ENCODE results near the gene PARP12.

Gene PARP12

GRCh38 chr7:139990142-139990535, 72.6 kb downstream of the PARP12 start (continued):
- TF ChIP-seq, protein P1, sequence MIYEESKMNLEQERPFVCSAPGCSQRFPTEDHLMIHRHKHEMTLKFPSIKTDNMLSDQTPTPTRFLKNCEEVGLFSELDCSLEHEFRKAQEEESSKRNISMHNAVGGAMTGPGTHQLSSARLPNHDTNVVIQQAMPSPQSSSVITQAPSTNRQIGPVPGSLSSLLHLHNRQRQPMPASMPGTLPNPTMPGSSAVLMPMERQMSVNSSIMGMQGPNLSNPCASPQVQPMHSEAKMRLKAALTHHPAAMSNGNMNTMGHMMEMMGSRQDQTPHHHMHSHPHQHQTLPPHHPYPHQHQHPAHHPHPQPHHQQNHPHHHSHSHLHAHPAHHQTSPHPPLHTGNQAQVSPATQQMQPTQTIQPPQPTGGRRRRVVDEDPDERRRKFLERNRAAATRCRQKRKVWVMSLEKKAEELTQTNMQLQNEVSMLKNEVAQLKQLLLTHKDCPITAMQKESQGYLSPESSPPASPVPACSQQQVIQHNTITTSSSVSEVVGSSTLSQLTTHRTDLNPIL (CRISPR knock-in tag; IDR thresholded peaks at IDR 0.05; ENCODE audit: low read depth), result no peak
- TF ChIP-seq ESRRG (CRISPR knock-in tag; IDR thresholded peaks at IDR 0.05), result no peak
- no peak for TF ChIP-seq SNAI2 (CRISPR knock-in tag; IDR thresholded peaks at IDR 0.05)
- no peak for TF ChIP-seq BACH2 (CRISPR knock-in tag; IDR thresholded peaks at IDR 0.05; ENCODE audit: borderline replicate concordance)

DNA sequence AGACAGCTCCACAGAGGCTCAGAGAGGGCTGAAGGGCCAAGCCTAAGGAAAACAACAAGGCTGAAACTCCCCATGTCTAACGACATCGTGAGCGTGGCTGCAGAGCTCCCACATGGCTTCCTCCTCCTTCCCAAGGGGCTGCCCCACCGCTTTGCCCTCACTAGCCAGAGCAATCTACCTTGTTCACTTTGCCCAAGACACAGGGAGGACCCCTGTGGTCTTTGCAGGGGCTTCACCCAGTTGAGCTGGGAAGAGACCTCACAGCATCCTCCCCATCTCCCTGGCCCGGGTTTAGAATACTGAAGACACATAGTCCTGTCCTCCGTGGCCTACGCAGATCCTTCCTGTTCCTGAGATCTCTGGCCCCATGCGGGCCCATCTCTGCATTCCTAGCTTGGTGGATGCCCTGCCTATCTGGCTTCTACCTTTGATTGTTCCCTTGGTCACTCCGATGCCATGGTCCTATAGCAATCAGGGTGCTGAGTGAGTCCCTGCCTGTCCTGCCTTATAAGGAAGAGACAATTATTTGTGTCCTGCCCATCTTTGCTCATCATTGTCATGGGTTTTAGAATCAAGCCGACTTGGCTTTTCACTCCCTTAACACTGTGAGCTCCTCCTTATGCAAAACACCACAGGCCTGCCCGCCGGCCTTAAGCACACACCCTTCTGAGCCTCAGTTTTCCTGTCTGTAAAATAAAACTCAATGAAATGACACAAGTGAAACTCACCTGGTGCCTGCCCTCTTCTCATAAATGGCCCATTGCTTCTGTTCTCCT, 73.2 kb downstream of the PARP12 start:
- TF ChIP-seq ZNF565 (CRISPR knock-in tag; conservative IDR thresholded peaks at IDR 0.05; ENCODE audit: low read depth) (no peak), ZFP3 (CRISPR knock-in tag; IDR thresholded peaks at IDR 0.05) (no peak), ESRRG (CRISPR knock-in tag; IDR thresholded peaks at IDR 0.05) (no peak), ISL1 (CRISPR knock-in tag; IDR thresholded peaks at IDR 0.05) (no peak), ZNF8 (CRISPR knock-in tag; IDR thresholded peaks at IDR 0.05) (no peak), SNAI2 (CRISPR knock-in tag; IDR thresholded peaks at IDR 0.05) (no peak), BACH2 (CRISPR knock-in tag; IDR thresholded peaks at IDR 0.05; ENCODE audit: borderline replicate concordance) (no peak), PPARA (CRISPR knock-in tag; IDR thresholded peaks at IDR 0.05; ENCODE audit: borderline replicate concordance) (no peak), GLIS3 (CRISPR knock-in tag; IDR thresholded peaks at IDR 0.05) (no peak), ARNTL (CRISPR knock-in tag; IDR thresholded peaks at IDR 0.05; ENCODE audit: borderline replicate concordance, low read depth) (no peak), POU6F1 (CRISPR knock-in tag; IDR thresholded peaks at IDR 0.05; ENCODE audit: borderline replicate concordance, low read depth) (no peak), RARB (CRISPR knock-in tag; IDR thresholded peaks at IDR 0.05) (no peak), TCF4 (CRISPR knock-in tag; IDR thresholded peaks at IDR 0.05; ENCODE audit: borderline replicate concordance) (no peak), ZFP30 (CRISPR knock-in tag; IDR thresholded peaks at IDR 0.05) (no peak), ZC3H10 (CRISPR knock-in tag; IDR thresholded peaks at IDR 0.05) (no peak), OSR1 (CRISPR knock-in tag; IDR thresholded peaks at IDR 0.05) (no peak), TOX (CRISPR knock-in tag; IDR thresholded peaks at IDR 0.05; ENCODE audit: borderline replicate concordance) (no peak)
- TF ChIP-seq, protein P2, sequence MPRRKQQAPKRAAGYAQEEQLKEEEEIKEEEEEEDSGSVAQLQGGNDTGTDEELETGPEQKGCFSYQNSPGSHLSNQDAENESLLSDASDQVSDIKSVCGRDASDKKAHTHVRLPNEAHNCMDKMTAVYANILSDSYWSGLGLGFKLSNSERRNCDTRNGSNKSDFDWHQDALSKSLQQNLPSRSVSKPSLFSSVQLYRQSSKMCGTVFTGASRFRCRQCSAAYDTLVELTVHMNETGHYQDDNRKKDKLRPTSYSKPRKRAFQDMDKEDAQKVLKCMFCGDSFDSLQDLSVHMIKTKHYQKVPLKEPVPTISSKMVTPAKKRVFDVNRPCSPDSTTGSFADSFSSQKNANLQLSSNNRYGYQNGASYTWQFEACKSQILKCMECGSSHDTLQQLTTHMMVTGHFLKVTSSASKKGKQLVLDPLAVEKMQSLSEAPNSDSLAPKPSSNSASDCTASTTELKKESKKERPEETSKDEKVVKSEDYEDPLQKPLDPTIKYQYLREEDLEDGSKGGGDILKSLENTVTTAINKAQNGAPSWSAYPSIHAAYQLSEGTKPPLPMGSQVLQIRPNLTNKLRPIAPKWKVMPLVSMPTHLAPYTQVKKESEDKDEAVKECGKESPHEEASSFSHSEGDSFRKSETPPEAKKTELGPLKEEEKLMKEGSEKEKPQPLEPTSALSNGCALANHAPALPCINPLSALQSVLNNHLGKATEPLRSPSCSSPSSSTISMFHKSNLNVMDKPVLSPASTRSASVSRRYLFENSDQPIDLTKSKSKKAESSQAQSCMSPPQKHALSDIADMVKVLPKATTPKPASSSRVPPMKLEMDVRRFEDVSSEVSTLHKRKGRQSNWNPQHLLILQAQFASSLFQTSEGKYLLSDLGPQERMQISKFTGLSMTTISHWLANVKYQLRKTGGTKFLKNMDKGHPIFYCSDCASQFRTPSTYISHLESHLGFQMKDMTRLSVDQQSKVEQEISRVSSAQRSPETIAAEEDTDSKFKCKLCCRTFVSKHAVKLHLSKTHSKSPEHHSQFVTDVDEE (CRISPR knock-in tag; IDR thresholded peaks at IDR 0.05), result no peak

GRCh38 chr7:139987691-139988516, 74.8 kb downstream of the PARP12 start:
- TF ChIP-seq OSR1 (CRISPR knock-in tag; IDR thresholded peaks at IDR 0.05) (no peak), TOX (CRISPR knock-in tag; IDR thresholded peaks at IDR 0.05; ENCODE audit: borderline replicate concordance) (no peak), ZNF70 (CRISPR knock-in tag; IDR thresholded peaks at IDR 0.05) (no peak), CSRNP3 (CRISPR knock-in tag; IDR thresholded peaks at IDR 0.05) (no peak), ZNF565 (CRISPR knock-in tag; conservative IDR thresholded peaks at IDR 0.05; ENCODE audit: low read depth) (no peak), POU6F1 (CRISPR knock-in tag; IDR thresholded peaks at IDR 0.05; ENCODE audit: borderline replicate concordance, low read depth) (no peak), BACH2 (CRISPR knock-in tag; IDR thresholded peaks at IDR 0.05; ENCODE audit: borderline replicate concordance) (no peak), ZC3H10 (CRISPR knock-in tag; IDR thresholded peaks at IDR 0.05) (no peak), ZFP3 (CRISPR knock-in tag; IDR thresholded peaks at IDR 0.05) (no peak), GLIS3 (CRISPR knock-in tag; IDR thresholded peaks at IDR 0.05) (no peak), ZNF8 (CRISPR knock-in tag; IDR thresholded peaks at IDR 0.05) (no peak), ISL1 (CRISPR knock-in tag; IDR thresholded peaks at IDR 0.05) (no peak)
- TF ChIP-seq, protein P2 (CRISPR knock-in tag; IDR thresholded peaks at IDR 0.05), result no peak
- TF ChIP-seq, protein P1 (CRISPR knock-in tag; IDR thresholded peaks at IDR 0.05; ENCODE audit: low read depth), result no peak
- no peak for ATAC-seq

More for the DNA sequence above, 73.2 kb downstream of the PARP12 start:
- no peak for ATAC-seq
